Adrenal gland (tissue), 12 donors: ENCODE data around the gene ZNHIT3. TPM values are rescaled to one million over a fixed set of nuclear protein-coding genes. Genes with fewer than 3 reads are reported as not detected.

Source experiments
- DNase-seq, 7 donors: peaks; one replicate each; pipeline ENCODE4 v3.0.0-alpha.2; 2019 to 2020
- H3K27ac ChIP-seq, 5 donors: fragments of 200-600 bp; sonication (generic) in 4 of 5; 1 replicate in 3 of 5; 2 replicates in 2 of 5; pipeline versions ENCODE4 v1.5.1 to v1.8.0; 2016 to 2020; ENCODE audit warnings: mild to moderate bottlenecking in 1 of 5
- H3K27me3 ChIP-seq: fragments of 200-600 bp; 2 replicates; pipeline ENCODE4 v1.8.0; 2021
- H3K36me3 ChIP-seq, 2 donors: fragments of 200-600 bp; replicated peaks in 1 of 2; 1 replicate in 1 of 2; 2 replicates in 1 of 2; pipeline versions ENCODE4 v1.5.1 to v1.8.0; 2018 to 2022
- H3K4me1 ChIP-seq, 2 donors: fragments of 200-600 bp; replicated peaks in 1 of 2; 1 replicate in 1 of 2; 2 replicates in 1 of 2; pipeline versions ENCODE4 v1.5.1 to v1.8.0; 2018 to 2021
- H3K4me3 ChIP-seq, 4 donors: fragments of 200-600 bp; sonication (generic) in 3 of 4; one replicate each; pipeline ENCODE4 v1.5.1; 2016 to 2018
- H3K9me3 ChIP-seq, 3 donors: fragments of 200-600 bp; sonication (generic) in 1 of 3; replicated peaks in 1 of 3; 1 replicate in 2 of 3; 2 replicates in 1 of 3; pipeline versions ENCODE4 v1.5.1 to v1.8.0; 2016 to 2021
- POLR2A ChIP-seq, 2 donors: fragments of 450-650 bp; IDR thresholded peaks; one replicate each; pipeline ENCODE4 v1.6.1; 2017; ENCODE audit warnings: antibody characterized with exemption in 2 of 2, mild to moderate bottlenecking in 2 of 2, moderate library complexity in 1 of 2
- WGBS, 4 donors: extraction: QIAGEN DNeasy Blood & Tissue Kit in 2 of 4; methylation state at CpG; one replicate each; pipeline versions ENCODE4 v1.1.5 to v1.1.7; 2013 to 2017; 5-methylcytosine and 5-hydroxymethylcytosine counted together
- intact Hi-C, 2 donors: fragments of 100-400 bp; cut with DNase I; formaldehyde crosslinking; loops; one replicate each; pipeline versions ENCODE4 v1.14.1 to v1.15.0; 2022 to 2023
- polyA plus RNA-seq, 3 donors: library from polyadenylated mRNA; stranded (reverse); fragments of 200-250 nt in 2 of 3; fragments of 350-450 nt in 1 of 3; fragmentation: Illumina TruSeq in 1 of 3; extraction: RNeasy Lipid Tissue Mini Kit (QIAGEN cat#74804) in 1 of 3; gene quantifications; one replicate each; pipeline ENCODE4 v1.2.3, GENCODE V29; 2013 to 2014
- total RNA-seq, 9 donors: library from RNA; depleted of rRNA in 4 of 9; stranded (reverse); fragments of >200 nt in 4 of 9; fragments of 120-200 nt in 1 of 9; fragmentation: NEBNext Ultra II Directional in 1 of 9; extraction: Animal tissue kit (Norgen Biotek cat#: 25700) in 1 of 9; gene quantifications; one replicate each; pipeline versions ENCODE4 v1.1.0 to v1.2.4, GENCODE V29; 2013 to 2023
- TF ChIP-seq, protein P1 (sequence below), 6 experiments: fragments of 450-650 bp in 4 of 6; fragments of 200-600 bp in 2 of 6; sonication (generic) in 1 of 6; IDR thresholded peaks; 1 replicate in 5 of 6; 2 replicates in 1 of 6; pipeline versions ENCODE4 v1.5.1 to v1.8.0; 2016 to 2021; ENCODE audit warnings: antibody characterized with exemption in 6 of 6, mild to moderate bottlenecking in 2 of 6, moderate library complexity in 1 of 6
- donor health status: healthy with polysubstance abuse.
- donor health status: Bipolar disorder and iron deficiency.
- donor health status: DM: yes; HTN: yes; CAD: no.
- donor health status: DM: no; HTN: no; CAD: no.
- donor health status: DM: no; HTN: no; CAD: no.
- donor health status: DM: yes; HTN: yes; CAD: no.

Gene ZNHIT3
- total and polyA plus RNA-seq, 12 donors: 13.6 to 65.6 (median 36.2) TPM

DNA sequence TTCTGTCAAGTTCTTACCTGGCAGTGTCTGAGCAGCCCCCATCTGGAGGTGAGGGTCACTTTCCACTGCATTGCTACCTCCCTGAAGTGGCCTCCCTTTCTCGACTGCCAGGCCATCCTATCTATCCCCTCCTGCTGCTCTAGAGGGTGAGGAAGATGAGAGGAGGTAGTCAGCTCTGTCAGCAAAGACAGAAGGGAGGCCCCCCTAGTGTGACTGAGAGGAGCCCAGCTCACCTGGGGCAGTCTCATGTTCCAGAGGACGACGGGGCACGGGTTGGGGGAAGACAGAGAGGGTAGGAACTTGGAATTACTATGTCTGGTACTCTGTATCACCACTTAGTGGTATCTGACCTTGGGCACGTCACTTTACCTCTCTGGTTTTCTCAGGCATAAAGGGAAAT lies 26.2 kb downstream of the ZNHIT3 start:
- Histone ChIP-seq H3K27me3 (no peaks in the 10 kb centered on the region), H3K4me1 (no peaks in the 10 kb centered on the region)
- intact Hi-C loops: no loop called here

DNA sequence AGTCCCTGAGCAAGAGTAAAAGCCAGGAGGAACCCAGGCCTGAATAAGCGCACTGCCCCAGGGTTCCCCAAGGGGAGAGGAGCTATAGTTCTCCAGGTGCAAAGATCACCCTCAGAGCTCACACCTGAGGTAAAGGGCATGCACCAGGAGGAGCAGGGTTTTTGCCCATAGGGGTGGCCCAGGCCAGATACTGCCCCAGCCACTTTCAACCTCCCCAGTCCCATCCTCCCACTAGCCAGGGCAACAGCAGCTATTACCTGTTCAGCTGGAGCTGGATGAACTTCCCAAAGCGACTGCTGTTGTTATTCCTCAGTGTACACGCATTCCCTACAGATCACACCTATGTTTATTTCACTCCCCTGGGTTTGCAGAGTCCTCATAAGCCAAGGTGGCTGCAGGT lies 28.4 kb downstream of the ZNHIT3 start:
- H3K36me3 ChIP-seq: no peaks in the 10 kb centered on the region
- WGBS, 4 donors: 91 to 100% (median 98%) methylated on average over 3 of the region's 3 CpGs
- H3K27me3 ChIP-seq: no peaks in the 10 kb centered on the region
- no peaks in the 10 kb centered on the region for H3K4me1 ChIP-seq
- TF ChIP-seq, protein P1, sequence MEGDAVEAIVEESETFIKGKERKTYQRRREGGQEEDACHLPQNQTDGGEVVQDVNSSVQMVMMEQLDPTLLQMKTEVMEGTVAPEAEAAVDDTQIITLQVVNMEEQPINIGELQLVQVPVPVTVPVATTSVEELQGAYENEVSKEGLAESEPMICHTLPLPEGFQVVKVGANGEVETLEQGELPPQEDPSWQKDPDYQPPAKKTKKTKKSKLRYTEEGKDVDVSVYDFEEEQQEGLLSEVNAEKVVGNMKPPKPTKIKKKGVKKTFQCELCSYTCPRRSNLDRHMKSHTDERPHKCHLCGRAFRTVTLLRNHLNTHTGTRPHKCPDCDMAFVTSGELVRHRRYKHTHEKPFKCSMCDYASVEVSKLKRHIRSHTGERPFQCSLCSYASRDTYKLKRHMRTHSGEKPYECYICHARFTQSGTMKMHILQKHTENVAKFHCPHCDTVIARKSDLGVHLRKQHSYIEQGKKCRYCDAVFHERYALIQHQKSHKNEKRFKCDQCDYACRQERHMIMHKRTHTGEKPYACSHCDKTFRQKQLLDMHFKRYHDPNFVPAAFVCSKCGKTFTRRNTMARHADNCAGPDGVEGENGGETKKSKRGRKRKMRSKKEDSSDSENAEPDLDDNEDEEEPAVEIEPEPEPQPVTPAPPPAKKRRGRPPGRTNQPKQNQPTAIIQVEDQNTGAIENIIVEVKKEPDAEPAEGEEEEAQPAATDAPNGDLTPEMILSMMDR (IDR thresholded peaks at IDR 0.05): no peak
- no peak for TF ChIP-seq POLR2A (IDR thresholded peaks at IDR 0.05)
- no peak overlapping the region for H3K27ac ChIP-seq
- intact Hi-C loops: no loop called here
- H3K4me3 ChIP-seq: no peak overlapping the region
- H3K9me3 ChIP-seq: no peaks in the 10 kb centered on the region
- DNase-seq: no peak

More for the DNA sequence above, 26.2 kb downstream of the ZNHIT3 start:
- WGBS, 4 donors: 80 to 97% (median 86%) methylated on average over 4 to 5 of the region's 5 CpGs
- DNase-seq: no peak
- H3K36me3 ChIP-seq: no peaks in the 10 kb centered on the region
- TF ChIP-seq, protein P1 (IDR thresholded peaks at IDR 0.05): no peak
- TF ChIP-seq POLR2A (IDR thresholded peaks at IDR 0.05): no peak
- no peak overlapping the region for H3K27ac ChIP-seq
- no peak overlapping the region for H3K4me3 ChIP-seq
- no peaks in the 10 kb centered on the region for H3K9me3 ChIP-seq

DNA sequence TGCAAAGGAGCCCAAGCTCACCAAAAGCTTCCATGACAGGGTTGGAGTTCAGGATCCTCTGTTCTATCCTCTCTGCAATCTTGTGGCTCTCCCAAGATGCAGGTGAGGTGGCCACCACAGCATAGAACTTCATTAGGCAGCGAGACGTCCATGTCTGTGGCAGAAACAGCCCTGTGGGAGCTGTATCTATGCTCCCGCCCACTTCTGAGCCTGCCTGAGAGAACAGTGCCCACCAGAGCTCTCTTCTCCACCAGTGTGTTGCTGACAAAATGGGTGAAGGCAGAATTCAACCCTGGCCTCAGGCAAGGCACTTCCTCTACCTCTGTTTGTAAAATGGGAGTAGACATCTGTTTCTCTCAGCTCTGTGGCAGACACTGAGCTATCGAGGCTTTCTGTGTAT lies 29.4 kb downstream of the ZNHIT3 start:
- 87 to 93% (median 88%) methylated on average over 4 of the region's 4 CpGs for WGBS, 4 donors
- intact Hi-C loops: no loop called here
- DNase-seq: no peak
- Histone ChIP-seq H3K4me3 (no peak overlapping the region), H3K36me3 (no peaks in the 10 kb centered on the region), H3K4me1 (no peaks in the 10 kb centered on the region), H3K27ac (no peak overlapping the region), H3K27me3 (no peaks in the 10 kb centered on the region), H3K9me3 (no peaks in the 10 kb centered on the region)
- TF ChIP-seq, protein P1 (IDR thresholded peaks at IDR 0.05): no peak

DNA sequence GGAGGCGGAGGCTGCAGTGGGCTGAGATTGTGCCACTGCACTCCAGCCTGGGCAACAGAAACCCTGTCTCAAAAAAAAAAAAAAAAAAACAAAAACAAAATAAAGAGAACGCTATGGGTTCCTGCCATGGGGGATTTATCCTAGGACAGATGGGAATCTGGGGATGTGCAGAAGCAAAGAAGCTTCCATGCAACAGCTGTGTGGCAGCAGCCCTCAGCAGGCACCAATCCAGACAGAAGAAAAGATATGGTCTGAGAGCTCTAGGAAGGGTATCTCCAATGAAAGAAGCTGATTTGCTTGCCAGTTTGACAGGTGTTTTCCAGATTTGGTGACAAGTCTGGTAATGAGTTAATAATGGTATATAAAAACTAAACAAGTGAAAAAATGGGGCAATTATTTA lies 36.6 kb downstream of the ZNHIT3 start:
- no peak overlapping the region for H3K4me3 ChIP-seq
- H3K9me3 ChIP-seq: no peaks in the 10 kb centered on the region
- 88 to 94% (median 90%) methylated on average over 2 of the region's 2 CpGs for WGBS, 4 donors
- DNase-seq: no peak
- peaks cover 0 to 47% of the 10 kb centered on the region in 2 donors for H3K36me3 ChIP-seq
- TF ChIP-seq, protein P1 (IDR thresholded peaks at IDR 0.05): no peak
- no peak for TF ChIP-seq POLR2A (IDR thresholded peaks at IDR 0.05)
- H3K27me3 ChIP-seq: no peaks in the 10 kb centered on the region
- intact Hi-C loops: no loop called here
- H3K27ac ChIP-seq: no peak overlapping the region
- H3K4me1 ChIP-seq: no peaks in the 10 kb centered on the region
